ENCODE results near the gene CARMIL3.

The CARMIL3 gene

GRCh38 chr14:24057271-24057670 lies 5.5 kb downstream of the CARMIL3 start:
- Histone ChIP-seq H3K9ac (ENCODE audit: low read depth, low read length) (no peak overlapping the region), H3K27ac (ENCODE audit: low read depth, low read length) (no peak overlapping the region), H3K4me1 (ENCODE audit: control insufficient read depth, insufficient read depth, low read length) (no peaks in the 10 kb centered on the region), H3K9me3 (ENCODE audit: control insufficient read depth, insufficient read depth, low read length) (no peaks in the 10 kb centered on the region), H3K36me3 (ENCODE audit: control insufficient read depth, insufficient read depth, low read length) (peaks cover 16% of the 10 kb centered on the region; the same call in 1 of the 2 replicates), H3K27me3 (ENCODE audit: control insufficient read depth, insufficient read depth, low read length) (no peaks in the 10 kb centered on the region), H3K4me3 (ENCODE audit: low read depth, low read length) (no peak overlapping the region)

GRCh38 chr14:24057867-24058259 lies 6.1 kb downstream of the CARMIL3 start:
- H3K9me3 ChIP-seq (ENCODE audit: control insufficient read depth, insufficient read depth, low read length), result no peaks in the 10 kb centered on the region
- H3K4me1 ChIP-seq (ENCODE audit: control insufficient read depth, insufficient read depth, low read length), result no peaks in the 10 kb centered on the region
- H3K27me3 ChIP-seq (ENCODE audit: control insufficient read depth, insufficient read depth, low read length), result no peaks in the 10 kb centered on the region
- H3K9ac ChIP-seq (ENCODE audit: low read depth, low read length), result no peak overlapping the region
- no peak overlapping the region for H3K4me3 ChIP-seq (ENCODE audit: low read depth, low read length)
- peaks cover 16% of the 10 kb centered on the region; the same call in 1 of the 2 replicates for H3K36me3 ChIP-seq (ENCODE audit: control insufficient read depth, insufficient read depth, low read length)
- no peak overlapping the region for H3K27ac ChIP-seq (ENCODE audit: low read depth, low read length)

- Histone ChIP-seq H3K4me1 (ENCODE audit: control insufficient read depth, insufficient read depth, low read length) (no peaks in the 10 kb centered on the region), H3K4me3 (ENCODE audit: low read depth, low read length) (no peak overlapping the region), H3K27me3 (ENCODE audit: control insufficient read depth, insufficient read depth, low read length) (no peaks in the 10 kb centered on the region), H3K9ac (ENCODE audit: low read depth, low read length) (no peak overlapping the region), H3K9me3 (ENCODE audit: control insufficient read depth, insufficient read depth, low read length) (no peaks in the 10 kb centered on the region), H3K27ac (ENCODE audit: low read depth, low read length) (no peak overlapping the region), H3K36me3 (ENCODE audit: control insufficient read depth, insufficient read depth, low read length) (peaks cover 16% of the 10 kb centered on the region; the same call in 1 of the 2 replicates)
Measured at GRCh38 chr14:24058260-24058950, 6.6 kb downstream of the CARMIL3 start.

- no peaks in the 10 kb centered on the region for H3K27me3 ChIP-seq (ENCODE audit: control insufficient read depth, insufficient read depth, low read length)
- peaks cover 16% of the 10 kb centered on the region; the same call in 1 of the 2 replicates for H3K36me3 ChIP-seq (ENCODE audit: control insufficient read depth, insufficient read depth, low read length)
- no peak overlapping the region for H3K4me3 ChIP-seq (ENCODE audit: low read depth, low read length)
- H3K27ac ChIP-seq (ENCODE audit: low read depth, low read length), result no peak overlapping the region
- no peaks in the 10 kb centered on the region for H3K4me1 ChIP-seq (ENCODE audit: control insufficient read depth, insufficient read depth, low read length)
- no peaks in the 10 kb centered on the region for H3K9me3 ChIP-seq (ENCODE audit: control insufficient read depth, insufficient read depth, low read length)
- no peak overlapping the region for H3K9ac ChIP-seq (ENCODE audit: low read depth, low read length)
Measured at GRCh38 chr14:24058951-24059475, 7.2 kb downstream of the CARMIL3 start.

- no peaks in the 10 kb centered on the region for H3K27me3 ChIP-seq (ENCODE audit: control insufficient read depth, insufficient read depth, low read length)
- peaks cover 13% of the 10 kb centered on the region; the same call in 1 of the 2 replicates for H3K36me3 ChIP-seq (ENCODE audit: control insufficient read depth, insufficient read depth, low read length)
- H3K4me3 ChIP-seq (ENCODE audit: low read depth, low read length), result no peak overlapping the region
- no peak overlapping the region for H3K27ac ChIP-seq (ENCODE audit: low read depth, low read length)
- no peaks in the 10 kb centered on the region for H3K4me1 ChIP-seq (ENCODE audit: control insufficient read depth, insufficient read depth, low read length)
- no peak overlapping the region for H3K9ac ChIP-seq (ENCODE audit: low read depth, low read length)
- no peaks in the 10 kb centered on the region for H3K9me3 ChIP-seq (ENCODE audit: control insufficient read depth, insufficient read depth, low read length)
Measured at GRCh38 chr14:24059841-24060388, 8.1 kb downstream of the CARMIL3 start.

- no peaks in the 10 kb centered on the region for H3K27me3 ChIP-seq (ENCODE audit: control insufficient read depth, insufficient read depth, low read length)
- no peaks in the 10 kb centered on the region for H3K4me1 ChIP-seq (ENCODE audit: control insufficient read depth, insufficient read depth, low read length)
- no peak overlapping the region for H3K9ac ChIP-seq (ENCODE audit: low read depth, low read length)
Measured at GRCh38 chr14:24060443-24060842, 8.6 kb downstream of the CARMIL3 start.

GRCh38 chr14:24060984-24061913 lies 9.4 kb downstream of the CARMIL3 start:
- Histone ChIP-seq H3K27me3 (ENCODE audit: control insufficient read depth, insufficient read depth, low read length) (no peaks in the 10 kb centered on the region), H3K9me3 (ENCODE audit: control insufficient read depth, insufficient read depth, low read length) (no peaks in the 10 kb centered on the region), H3K27ac (ENCODE audit: low read depth, low read length) (no peak overlapping the region), H3K4me1 (ENCODE audit: control insufficient read depth, insufficient read depth, low read length) (no peaks in the 10 kb centered on the region), H3K36me3 (ENCODE audit: control insufficient read depth, insufficient read depth, low read length) (peaks cover 13% of the 10 kb centered on the region; the same call in 1 of the 2 replicates), H3K9ac (ENCODE audit: low read depth, low read length) (no peak overlapping the region), H3K4me3 (ENCODE audit: low read depth, low read length) (no peak overlapping the region)

More at GRCh38 chr14:24060443-24060842, 8.6 kb downstream of the CARMIL3 start:
- Histone ChIP-seq H3K27ac (ENCODE audit: low read depth, low read length) (no peak overlapping the region), H3K4me3 (ENCODE audit: low read depth, low read length) (no peak overlapping the region), H3K36me3 (ENCODE audit: control insufficient read depth, insufficient read depth, low read length) (peaks cover 13% of the 10 kb centered on the region; the same call in 1 of the 2 replicates), H3K9me3 (ENCODE audit: control insufficient read depth, insufficient read depth, low read length) (no peaks in the 10 kb centered on the region)

- no peaks in the 10 kb centered on the region for H3K4me1 ChIP-seq (ENCODE audit: control insufficient read depth, insufficient read depth, low read length)
- no peak overlapping the region for H3K4me3 ChIP-seq (ENCODE audit: low read depth, low read length)
- H3K27ac ChIP-seq (ENCODE audit: low read depth, low read length), result no peak overlapping the region
- peaks cover 13% of the 10 kb centered on the region; the same call in 1 of the 2 replicates for H3K36me3 ChIP-seq (ENCODE audit: control insufficient read depth, insufficient read depth, low read length)
- H3K27me3 ChIP-seq (ENCODE audit: control insufficient read depth, insufficient read depth, low read length), result no peaks in the 10 kb centered on the region
- H3K9ac ChIP-seq (ENCODE audit: low read depth, low read length), result no peak overlapping the region
- no peaks in the 10 kb centered on the region for H3K9me3 ChIP-seq (ENCODE audit: control insufficient read depth, insufficient read depth, low read length)
Measured at GRCh38 chr14:24062216-24062980, 10.6 kb downstream of the CARMIL3 start.

GRCh38 chr14:24063263-24063836 lies 11.5 kb downstream of the CARMIL3 start:
- no peaks in the 10 kb centered on the region for H3K27me3 ChIP-seq (ENCODE audit: control insufficient read depth, insufficient read depth, low read length)
- no peaks in the 10 kb centered on the region for H3K9me3 ChIP-seq (ENCODE audit: control insufficient read depth, insufficient read depth, low read length)
- no peaks in the 10 kb centered on the region for H3K4me1 ChIP-seq (ENCODE audit: control insufficient read depth, insufficient read depth, low read length)
- H3K36me3 ChIP-seq (ENCODE audit: control insufficient read depth, insufficient read depth, low read length), result peaks cover 13% of the 10 kb centered on the region; the same call in 1 of the 2 replicates
- H3K4me3 ChIP-seq (ENCODE audit: low read depth, low read length), result no peak overlapping the region
- no peak overlapping the region for H3K9ac ChIP-seq (ENCODE audit: low read depth, low read length)
- no peak overlapping the region for H3K27ac ChIP-seq (ENCODE audit: low read depth, low read length)

All from HUES48 (cell line).